Activated CD4-positive, alpha-beta T cell treated with anti-CD3 and anti-CD28 coated beads, Interleukin-2, amount 50 U/mL, for 1 hour (primary cell): Measurements from ENCODE around the gene CREBZF.
"Not testable (repeated sequence)": the region's sequence is repeated elsewhere in the genome, so short reads cannot be mapped to it uniquely, and the experiment has no call there.

Source experiments
- DNase-seq: peaks from one replicate; pipeline ENCODE4 v3.0.0-alpha.2; 2020

CREBZF gene

GRCh38 chr11:85620256-85620655 lies 44.7 kb downstream of the CREBZF start:
- DNase-seq: no peak

DNA sequence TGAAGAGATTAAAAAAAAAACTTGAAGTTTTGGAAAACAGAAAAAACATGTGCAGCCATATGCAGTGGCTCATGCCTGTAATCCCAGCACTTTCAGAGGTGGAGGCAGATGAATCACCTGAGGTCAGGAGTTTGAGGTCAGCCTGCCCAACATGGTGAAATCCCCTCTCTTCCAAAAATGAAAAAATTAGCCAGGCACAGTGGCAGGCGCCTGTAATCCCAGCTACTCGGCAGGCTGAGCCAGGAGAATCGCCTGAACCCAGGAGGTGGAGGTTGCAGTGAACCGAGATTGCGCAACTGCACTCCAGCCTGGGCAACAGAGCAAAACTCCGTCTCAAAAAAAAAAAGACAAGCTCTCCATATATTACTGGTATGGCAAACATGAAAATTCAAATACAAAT lies 45.4 kb downstream of the CREBZF start:
- no peak for DNase-seq

- not testable (repeated sequence) for DNase-seq
These were observed 53.3 kb downstream of the CREBZF start for GRCh38 chr11:85611643-85612042.
